Testis (tissue), 2 donors: Measurements from ENCODE around the gene GABRB1.

ENCODE experiments used
- CTCF ChIP-seq, 3 experiments: fragments of 450-650 bp in 2 of 3; fragments of 200-600 bp in 1 of 3; sonication (generic) in 1 of 3; IDR thresholded peaks; one replicate each; pipeline ENCODE4 v1.5.1; 2016 to 2019; ENCODE audit warnings: antibody characterized with exemption in 3 of 3, mild to moderate bottlenecking in 2 of 3, moderate library complexity in 1 of 3
- POLR2A ChIP-seq: fragments of 450-650 bp; IDR thresholded peaks from one replicate; pipeline ENCODE4 v1.6.1; 2017; ENCODE audit warnings: antibody characterized with exemption, mild to moderate bottlenecking, moderate library complexity

GRCh38 chr4:47434931-47435330 lies 403.6 kb downstream of the GABRB1 start:
- no peak for TF ChIP-seq CTCF (IDR thresholded peaks at IDR 0.05)
- no peak for TF ChIP-seq POLR2A
